HepG2 (cell line): ENCODE results near the gene NT5C1B.

Experiments used
- JUN ChIP-seq: sonication (generic); formaldehyde crosslinking; IDR thresholded peaks from 2 replicates; pipeline ENCODE4 v1.4.0; 2020; ENCODE audit warnings: mild to moderate bottlenecking, missing genetic modification reagents
- NFRKB ChIP-seq: fragments of 450-650 bp; IDR thresholded peaks from 2 replicates; pipeline ENCODE4 v1.6.1; 2017
- PHF21A ChIP-seq: sonication (generic); formaldehyde crosslinking; IDR thresholded peaks from 2 replicates; pipeline ENCODE4 v1.5.0; 2020; ENCODE audit warnings: mild to moderate bottlenecking, missing genetic modification reagents
- PREB ChIP-seq: sonication (generic); formaldehyde crosslinking; IDR thresholded peaks from 2 replicates; pipeline ENCODE4 v1.4.0; 2020; ENCODE audit warnings: missing genetic modification reagents
- U2AF1 ChIP-seq: fragments of 200-400 bp; formaldehyde crosslinking; optimal IDR thresholded peaks from 2 replicates; pipeline ENCODE3; 2017; ENCODE audit warnings: mild to moderate bottlenecking, low read depth, low read length

DNA sequence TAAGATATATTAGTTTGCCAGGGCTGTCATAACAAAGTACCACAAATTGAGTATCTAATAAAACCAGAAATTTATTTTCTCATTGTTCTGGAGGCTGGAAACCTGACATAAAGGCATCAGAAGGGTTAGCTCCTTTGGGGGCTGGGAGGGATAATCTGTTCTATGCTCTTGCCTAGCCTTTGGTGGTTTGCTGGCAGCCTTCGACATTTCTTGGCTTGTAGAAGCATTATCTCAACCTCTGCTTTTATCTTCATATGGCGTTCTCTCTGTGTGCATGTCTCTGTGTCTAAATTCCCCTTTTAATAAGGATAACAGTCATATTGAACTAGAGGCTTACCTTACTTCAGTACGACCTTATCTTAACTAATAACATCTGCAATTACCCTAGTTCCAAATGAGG lies 22.8 kb upstream of the NT5C1B start:
- TF ChIP-seq U2AF1 (no peak), PREB (CRISPR knock-in tag) (no peak), JUN (CRISPR knock-in tag) (no peak), NFRKB (no peak), PHF21A (CRISPR knock-in tag) (no peak)
